ENCODE data around the gene TIMD4. TPM values are rescaled to one million over a fixed set of nuclear protein-coding genes. Genes with fewer than 3 reads are reported as not detected.

TIMD4 gene
- polyA plus RNA-seq, 3 donors, result 0.14 TPM; not detected in 2

- intact Hi-C loops (cut with micrococcal nuclease), result no loop called here
- H3K4me1 ChIP-seq (ENCODE audit: control insufficient read depth in 1 of 2, insufficient read depth in 2 of 2, low read length in 2 of 2), result no peaks in the 10 kb centered on the region
- Mint-ChIP-seq H3K27me3 (ENCODE audit: low read depth in 3 of 3) (peaks cover 0 to 7% (median 3%) of the 10 kb centered on the region in 3 donors), H3K4me1 (no peaks in the 10 kb centered on the region), H3K27ac (no peak overlapping the region), H3K9me3 (peaks cover 0 to 2% (median 0%) of the 10 kb centered on the region in 7 donors), H3K36me3 (no peaks in the 10 kb centered on the region), H3K4me3 (no peak overlapping the region)
- no peak overlapping the region for H3K4me2 ChIP-seq (replicated peaks; ENCODE audit: extremely low read depth, low read length, poor library complexity, severe bottlenecking)
- no peak overlapping the region for H3K27ac ChIP-seq (ENCODE audit: low read depth in 1 of 2, low read length in 2 of 2)
- TF ChIP-seq CTCF (IDR thresholded peaks at IDR 0.05), result no peak
- H3K36me3 ChIP-seq (replicated peaks in 1 of 2; ENCODE audit: control insufficient read depth in 1 of 2, insufficient read depth in 2 of 2, low read length in 2 of 2), result no peaks in the 10 kb centered on the region
- no peaks in the 10 kb centered on the region for H3K79me2 ChIP-seq (ENCODE audit: insufficient read depth, low read length)
- no peaks in the 10 kb centered on the region for H4K20me1 ChIP-seq (ENCODE audit: insufficient read depth, low read length)
- H3K4me3 ChIP-seq (replicated peaks in 1 of 3; ENCODE audit: low read depth in 2 of 3, low read length in 3 of 3), result no peak overlapping the region
- no peaks in the 10 kb centered on the region for H3K9me3 ChIP-seq (replicated peaks in 1 of 2; ENCODE audit: control insufficient read depth in 1 of 2, insufficient read depth in 1 of 2, low read length in 2 of 2)
- no peak for DNase-seq
- no peak overlapping the region for H3K9ac ChIP-seq (ENCODE audit: insufficient read depth, low read length, poor library complexity, severe bottlenecking)
- H3K27me3 ChIP-seq (ENCODE audit: control insufficient read depth in 2 of 2, insufficient read depth in 2 of 2, low read length in 2 of 2), result no peaks in the 10 kb centered on the region
- no peak overlapping the region for H2AFZ ChIP-seq (ENCODE audit: insufficient read depth, low read depth, low read length, poor library complexity, severe bottlenecking)
- no CpG with 5 or more reads among the region's 1 CpG for WGBS (ENCODE audit: insufficient coverage)
Observed at GRCh38 chr5:156893517-156893916, 69.5 kb downstream of the TIMD4 start.

- TF ChIP-seq CTCF (IDR thresholded peaks at IDR 0.05), result no peak
- Mint-ChIP-seq H3K36me3 (no peaks in the 10 kb centered on the region), H3K9me3 (peaks cover 0 to 2% (median 0%) of the 10 kb centered on the region in 7 donors), H3K27me3 (ENCODE audit: low read depth in 3 of 3) (peaks cover 0 to 7% (median 3%) of the 10 kb centered on the region in 3 donors), H3K4me1 (no peaks in the 10 kb centered on the region), H3K27ac (no peak overlapping the region), H3K4me3 (no peak overlapping the region)
- Histone ChIP-seq H3K9me3 (replicated peaks in 1 of 2; ENCODE audit: control insufficient read depth in 1 of 2, insufficient read depth in 1 of 2, low read length in 2 of 2) (no peaks in the 10 kb centered on the region), H4K20me1 (ENCODE audit: insufficient read depth, low read length) (no peaks in the 10 kb centered on the region), H3K27me3 (ENCODE audit: control insufficient read depth in 2 of 2, insufficient read depth in 2 of 2, low read length in 2 of 2) (no peaks in the 10 kb centered on the region), H3K36me3 (replicated peaks in 1 of 2; ENCODE audit: control insufficient read depth in 1 of 2, insufficient read depth in 2 of 2, low read length in 2 of 2) (no peaks in the 10 kb centered on the region), H3K27ac (ENCODE audit: low read depth in 1 of 2, low read length in 2 of 2) (no peak overlapping the region), H3K4me2 (replicated peaks; ENCODE audit: extremely low read depth, low read length, poor library complexity, severe bottlenecking) (no peak overlapping the region), H3K4me3 (replicated peaks in 1 of 3; ENCODE audit: low read depth in 2 of 3, low read length in 3 of 3) (no peak overlapping the region), H3K4me1 (ENCODE audit: control insufficient read depth in 1 of 2, insufficient read depth in 2 of 2, low read length in 2 of 2) (no peaks in the 10 kb centered on the region), H3K79me2 (ENCODE audit: insufficient read depth, low read length) (no peaks in the 10 kb centered on the region), H2AFZ (ENCODE audit: insufficient read depth, low read depth, low read length, poor library complexity, severe bottlenecking) (no peak overlapping the region), H3K9ac (ENCODE audit: insufficient read depth, low read length, poor library complexity, severe bottlenecking) (no peak overlapping the region)
- DNase-seq, result no peak
- 100% methylated on average over 1 of the region's 4 CpGs for WGBS (ENCODE audit: insufficient coverage)
- intact Hi-C loops (cut with micrococcal nuclease), result no loop called here
Observed at GRCh38 chr5:156892864-156893263, 70.2 kb downstream of the TIMD4 start.
